Keratinocyte (primary cell): ENCODE measurements around the gene ATF6.

Experiments used
- EZH2 ChIP-seq: IDR thresholded peaks from one replicate; pipeline ENCODE4 v1.6.1; 2012; ENCODE audit warnings: inconsistent platforms, mild to moderate bottlenecking, low read length, moderate library complexity
- TF ChIP-seq, protein P1 (sequence below), 3 experiments: IDR thresholded peaks in 1 of 3; conservative IDR thresholded peaks in 1 of 3; optimal IDR thresholded peaks in 1 of 3; 2 replicates in 2 of 3; 3 replicates in 1 of 3; pipeline versions ENCODE3 to v1.5.1; 2011; ENCODE audit warnings: low read length in 3 of 3, mild to moderate bottlenecking in 3 of 3, moderate library complexity in 2 of 3, control low read depth in 1 of 3, inconsistent platforms in 1 of 3; ENCODE audit not compliant: insufficient read depth in 2 of 3; ENCODE audit errors: extremely low read depth in 1 of 3

DNA sequence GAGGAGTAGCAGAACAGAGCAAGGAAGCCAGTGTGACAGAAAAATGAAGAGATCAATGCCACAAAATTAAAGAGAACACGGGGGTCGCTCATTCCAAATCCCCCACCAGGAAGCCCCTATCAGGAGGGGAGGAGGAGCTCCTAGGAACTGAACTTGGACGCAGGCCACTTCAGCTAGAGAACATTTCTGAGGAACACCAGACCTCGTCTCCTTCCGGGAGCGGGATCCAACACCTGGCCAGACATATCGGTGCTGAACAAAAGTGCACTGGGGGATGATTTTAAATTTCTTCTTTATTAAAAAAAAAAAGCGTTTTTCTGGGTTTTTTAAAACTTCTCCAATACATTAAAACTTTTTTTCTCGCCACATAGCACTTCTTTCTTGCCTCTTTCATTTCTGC is 216.8 kb downstream of the ATF6 start:
- TF ChIP-seq, protein P1, sequence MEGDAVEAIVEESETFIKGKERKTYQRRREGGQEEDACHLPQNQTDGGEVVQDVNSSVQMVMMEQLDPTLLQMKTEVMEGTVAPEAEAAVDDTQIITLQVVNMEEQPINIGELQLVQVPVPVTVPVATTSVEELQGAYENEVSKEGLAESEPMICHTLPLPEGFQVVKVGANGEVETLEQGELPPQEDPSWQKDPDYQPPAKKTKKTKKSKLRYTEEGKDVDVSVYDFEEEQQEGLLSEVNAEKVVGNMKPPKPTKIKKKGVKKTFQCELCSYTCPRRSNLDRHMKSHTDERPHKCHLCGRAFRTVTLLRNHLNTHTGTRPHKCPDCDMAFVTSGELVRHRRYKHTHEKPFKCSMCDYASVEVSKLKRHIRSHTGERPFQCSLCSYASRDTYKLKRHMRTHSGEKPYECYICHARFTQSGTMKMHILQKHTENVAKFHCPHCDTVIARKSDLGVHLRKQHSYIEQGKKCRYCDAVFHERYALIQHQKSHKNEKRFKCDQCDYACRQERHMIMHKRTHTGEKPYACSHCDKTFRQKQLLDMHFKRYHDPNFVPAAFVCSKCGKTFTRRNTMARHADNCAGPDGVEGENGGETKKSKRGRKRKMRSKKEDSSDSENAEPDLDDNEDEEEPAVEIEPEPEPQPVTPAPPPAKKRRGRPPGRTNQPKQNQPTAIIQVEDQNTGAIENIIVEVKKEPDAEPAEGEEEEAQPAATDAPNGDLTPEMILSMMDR (optimal IDR thresholded peaks at IDR 0.05 in 1 of 3, IDR thresholded peaks at IDR 0.05 in 1 of 3, conservative IDR thresholded peaks at IDR 0.05 in 1 of 3; ENCODE audit: extremely low read depth in 1 of 3, insufficient read depth in 2 of 3, low read length in 3 of 3): no peak
- no peak for TF ChIP-seq EZH2
